ENCODE data around the gene NLRC5.
"Not testable (repeated sequence)": the region's sequence is repeated elsewhere in the genome, so short reads cannot be mapped to it uniquely, and the experiment has no call there.

DNA sequence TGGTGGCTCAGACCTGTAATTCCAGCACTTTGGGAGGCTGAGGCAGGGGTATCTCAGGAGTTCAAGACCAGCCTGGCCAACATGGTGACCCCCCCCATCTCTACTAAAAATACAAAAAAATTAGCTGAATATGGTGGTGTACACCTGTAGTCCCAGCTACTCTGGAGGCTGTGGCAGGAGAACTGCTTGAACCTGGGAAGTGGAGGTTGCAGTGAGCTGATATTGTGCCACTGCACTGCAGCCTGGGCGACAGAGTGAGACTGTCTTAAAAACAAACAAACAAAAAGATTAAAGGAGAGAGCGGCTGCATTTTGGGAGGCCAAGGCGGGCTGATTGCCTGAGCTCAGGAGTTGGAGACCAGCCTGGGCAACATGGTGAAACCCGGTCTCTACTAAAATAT, 2.4 kb upstream of the NLRC5 start:
- TF ChIP-seq, protein P1, sequence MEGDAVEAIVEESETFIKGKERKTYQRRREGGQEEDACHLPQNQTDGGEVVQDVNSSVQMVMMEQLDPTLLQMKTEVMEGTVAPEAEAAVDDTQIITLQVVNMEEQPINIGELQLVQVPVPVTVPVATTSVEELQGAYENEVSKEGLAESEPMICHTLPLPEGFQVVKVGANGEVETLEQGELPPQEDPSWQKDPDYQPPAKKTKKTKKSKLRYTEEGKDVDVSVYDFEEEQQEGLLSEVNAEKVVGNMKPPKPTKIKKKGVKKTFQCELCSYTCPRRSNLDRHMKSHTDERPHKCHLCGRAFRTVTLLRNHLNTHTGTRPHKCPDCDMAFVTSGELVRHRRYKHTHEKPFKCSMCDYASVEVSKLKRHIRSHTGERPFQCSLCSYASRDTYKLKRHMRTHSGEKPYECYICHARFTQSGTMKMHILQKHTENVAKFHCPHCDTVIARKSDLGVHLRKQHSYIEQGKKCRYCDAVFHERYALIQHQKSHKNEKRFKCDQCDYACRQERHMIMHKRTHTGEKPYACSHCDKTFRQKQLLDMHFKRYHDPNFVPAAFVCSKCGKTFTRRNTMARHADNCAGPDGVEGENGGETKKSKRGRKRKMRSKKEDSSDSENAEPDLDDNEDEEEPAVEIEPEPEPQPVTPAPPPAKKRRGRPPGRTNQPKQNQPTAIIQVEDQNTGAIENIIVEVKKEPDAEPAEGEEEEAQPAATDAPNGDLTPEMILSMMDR (IDR thresholded peaks at IDR 0.05) = not testable (repeated sequence)
- TF ChIP-seq POLR2A (IDR thresholded peaks at IDR 0.05) = not testable (repeated sequence)

Measured in vagina (tissue), 2 donors.